Fibroblast of lung (primary cell): ENCODE measurements around the gene COPB2. TPM values are rescaled to one million over a fixed set of nuclear protein-coding genes. Genes with fewer than 3 reads are reported as not detected.

Source experiments
- DNase-seq, 2 donors: peaks; one replicate each; pipeline versions ENCODE4 v3.0.0 to v3.0.0-alpha.2; 2010; ENCODE audit warnings: low read depth in 2 of 2
- H2AFZ ChIP-seq: 2 replicates; pipeline ENCODE4 v1.5.1; 2012; ENCODE audit warnings: low read length, control low read depth, inconsistent platforms
- H3K27ac ChIP-seq: 2 replicates; pipeline ENCODE4 v1.5.1; 2011; ENCODE audit warnings: low read length, control low read depth; ENCODE audit not compliant: insufficient read depth
- H3K27me3 ChIP-seq: 2 replicates; pipeline ENCODE4 v1.5.1; 2011; ENCODE audit warnings: mild to moderate bottlenecking, low read length; ENCODE audit not compliant: control insufficient read depth, insufficient read depth
- H3K36me3 ChIP-seq: 2 replicates; pipeline ENCODE4 v1.5.1; 2011; ENCODE audit warnings: low read length; ENCODE audit not compliant: control insufficient read depth, insufficient read depth
- H3K4me1 ChIP-seq: 2 replicates; pipeline ENCODE4 v1.5.1; 2011; ENCODE audit warnings: low read length; ENCODE audit not compliant: control insufficient read depth, insufficient read depth; ENCODE audit errors: extremely low read depth
- H3K4me2 ChIP-seq: 2 replicates; pipeline ENCODE4 v1.5.1; 2011; ENCODE audit warnings: low read length, control low read depth; ENCODE audit not compliant: insufficient read depth; ENCODE audit errors: extremely low read depth
- H3K4me3 ChIP-seq, 4 experiments: fragments of 200-600 bp in 1 of 4; sonication (generic) in 1 of 4; replicated peaks in 1 of 4; 2 replicates each; pipeline ENCODE4 v1.5.1; 2011 to 2016; ENCODE audit warnings: low read length in 4 of 4, low read depth in 3 of 4, mild to moderate bottlenecking in 3 of 4, control low read depth in 2 of 4, inconsistent platforms in 1 of 4, mixed read lengths in 1 of 4; ENCODE audit not compliant: insufficient read depth in 1 of 4; ENCODE audit errors: control extremely low read depth in 1 of 4
- H3K79me2 ChIP-seq: 2 replicates; pipeline ENCODE4 v1.5.1; 2012; ENCODE audit warnings: mild to moderate bottlenecking, low read length, inconsistent platforms; ENCODE audit not compliant: control insufficient read depth, insufficient read depth
- H3K9ac ChIP-seq: 2 replicates; pipeline ENCODE4 v1.5.1; 2011; ENCODE audit warnings: mild to moderate bottlenecking, low read length, control low read depth; ENCODE audit not compliant: insufficient read depth
- H3K9me3 ChIP-seq: 2 replicates; pipeline ENCODE4 v1.5.1; 2012; ENCODE audit warnings: low read depth, low read length; ENCODE audit not compliant: control insufficient read depth, insufficient read depth
- H4K20me1 ChIP-seq: 2 replicates; pipeline ENCODE4 v1.5.1; 2011; ENCODE audit warnings: low read length; ENCODE audit not compliant: control insufficient read depth, insufficient read depth; ENCODE audit errors: extremely low read depth
- CTCF ChIP-seq, 2 donors: IDR thresholded peaks in 1 of 2; conservative IDR thresholded peaks in 1 of 2; 1 replicate in 1 of 2; 2 replicates in 1 of 2; pipeline ENCODE4 v1.5.1; 2011 to 2012; ENCODE audit warnings: low read length in 2 of 2, control low read depth in 1 of 2, inconsistent platforms in 1 of 2, low read depth in 1 of 2, mild to moderate bottlenecking in 1 of 2
- EZH2 ChIP-seq: IDR thresholded peaks from 2 replicates; pipeline ENCODE4 v1.5.1; 2012; ENCODE audit warnings: low read length, control low read depth, mild to moderate bottlenecking; ENCODE audit errors: missing control alignments
- polyA plus RNA-seq, 2 donors: library from polyadenylated mRNA; depleted of rRNA in 1 of 2; stranded (reverse) in 1 of 2; unstranded in 1 of 2; fragments of >200 nt; gene quantifications; 2 replicates each; pipeline ENCODE4 v1.2.1, GENCODE V29; 2011 to 2012; ENCODE audit warnings: missing spikeins in 1 of 2
- total RNA-seq: library from RNA; depleted of rRNA; stranded (reverse); fragments of >200 nt; gene quantifications from 2 replicates; pipeline ENCODE4 v1.2.1, GENCODE V29; 2014

COPB2 gene
- total and polyA plus RNA-seq, 2 donors (not counting 1 experiment from before 2014, with no cell fraction given), result 284 to 293 TPM

- Histone ChIP-seq H4K20me1 (no peaks in the 10 kb centered on the region), H3K27me3 (no peaks in the 10 kb centered on the region), H3K4me2 (no peak overlapping the region), H3K79me2 (peaks cover 8% of the 10 kb centered on the region), H3K9ac (no peak overlapping the region), H2AFZ (no peak overlapping the region), H3K4me1 (no peaks in the 10 kb centered on the region), H3K9me3 (no peaks in the 10 kb centered on the region), H3K36me3 (peaks cover 12% of the 10 kb centered on the region), H3K4me3 (no peak overlapping the region), H3K27ac (no peak overlapping the region)
- DNase-seq, result no peak
- TF ChIP-seq CTCF (conservative IDR thresholded peaks at IDR 0.05 in 1 of 2, IDR thresholded peaks at IDR 0.05 in 1 of 2; ENCODE audit: low read depth in 1 of 2, low read length in 2 of 2), result no peak
Observed at GRCh38 chr3:139374099-139374498, 15.3 kb downstream of the COPB2 start.

GRCh38 chr3:139364549-139364948, 24.9 kb downstream of the COPB2 start:
- Histone ChIP-seq H3K27me3 (no peaks in the 10 kb centered on the region), H4K20me1 (no peaks in the 10 kb centered on the region), H3K79me2 (no peaks in the 10 kb centered on the region), H3K4me3 (no peak overlapping the region), H3K36me3 (peaks cover 6% of the 10 kb centered on the region), H3K9me3 (no peaks in the 10 kb centered on the region), H3K4me1 (no peaks in the 10 kb centered on the region), H3K9ac (no peak overlapping the region), H2AFZ (no peak overlapping the region), H3K27ac (no peak overlapping the region), H3K4me2 (no peak overlapping the region)
- TF ChIP-seq EZH2 (no peak), CTCF (conservative IDR thresholded peaks at IDR 0.05 in 1 of 2, IDR thresholded peaks at IDR 0.05 in 1 of 2; ENCODE audit: low read depth in 1 of 2, low read length in 2 of 2) (no peak)
- DNase-seq, result no peak

- TF ChIP-seq CTCF (conservative IDR thresholded peaks at IDR 0.05 in 1 of 2, IDR thresholded peaks at IDR 0.05 in 1 of 2; ENCODE audit: low read depth in 1 of 2, low read length in 2 of 2) (no peak), EZH2 (no peak)
- no peak overlapping the region for H3K4me3 ChIP-seq
- no peaks in the 10 kb centered on the region for H4K20me1 ChIP-seq
- no peaks in the 10 kb centered on the region for H3K9me3 ChIP-seq
- H3K9ac ChIP-seq, result no peak overlapping the region
- H3K36me3 ChIP-seq, result peaks cover 12% of the 10 kb centered on the region
- no peaks in the 10 kb centered on the region for H3K79me2 ChIP-seq
- no peak overlapping the region for H2AFZ ChIP-seq
- H3K4me1 ChIP-seq, result no peaks in the 10 kb centered on the region
- no peak overlapping the region for H3K4me2 ChIP-seq
- no peak for DNase-seq
- H3K27ac ChIP-seq, result no peak overlapping the region
- no peaks in the 10 kb centered on the region for H3K27me3 ChIP-seq
Observed at GRCh38 chr3:139361276-139361675, 28.2 kb downstream of the COPB2 start.
